ENCODE results near the gene ATP2B2. TPM values are rescaled to one million over a fixed set of nuclear protein-coding genes. Genes with fewer than 3 reads are reported as not detected.

ATP2B2 gene
- total RNA-seq, 2 experiments from 2014 or later, result not detected

- ATAC-seq, result no peak
- H3K27me3 Mint-ChIP-seq (ENCODE audit: low read depth), result peaks cover 12% of the 10 kb centered on the region
- ChIA-PET CTCF (no interaction called here), POLR2A (no interaction called here)
- no peaks in the 10 kb centered on the region for H3K9me3 Mint-ChIP-seq (ENCODE audit: insufficient read depth)
- no peak overlapping the region for H3K27ac Mint-ChIP-seq
- H3K36me3 Mint-ChIP-seq (ENCODE audit: low read depth), result no peaks in the 10 kb centered on the region
- H3K4me1 Mint-ChIP-seq (ENCODE audit: low read depth), result no peaks in the 10 kb centered on the region
- no peak for DNase-seq
- no peak overlapping the region for H3K4me3 Mint-ChIP-seq
These were observed 48.4 kb downstream of the ATP2B2 start for GRCh38 chr3:10456981-10457380.

- Mint-ChIP-seq H3K4me3 (no peak overlapping the region), H3K27ac (no peak overlapping the region), H3K4me1 (ENCODE audit: low read depth) (no peaks in the 10 kb centered on the region), H3K9me3 (ENCODE audit: insufficient read depth) (no peaks in the 10 kb centered on the region), H3K27me3 (ENCODE audit: low read depth) (peaks cover 12% of the 10 kb centered on the region), H3K36me3 (ENCODE audit: low read depth) (no peaks in the 10 kb centered on the region)
- CTCF ChIA-PET, result no interaction called here
- DNase-seq, result no peak
- ATAC-seq, result no peak
- POLR2A ChIA-PET, result no interaction called here
These were observed 49.9 kb downstream of the ATP2B2 start for GRCh38 chr3:10455545-10455914.

GRCh38 chr3:10454907-10455544 is 50.4 kb downstream of the ATP2B2 start:
- H3K4me1 Mint-ChIP-seq (ENCODE audit: low read depth), result no peaks in the 10 kb centered on the region
- ChIA-PET POLR2A (no interaction called here), CTCF (no interaction called here)
- peaks cover 12% of the 10 kb centered on the region for H3K27me3 Mint-ChIP-seq (ENCODE audit: low read depth)
- H3K4me3 Mint-ChIP-seq, result no peak overlapping the region
- no peak overlapping the region for H3K27ac Mint-ChIP-seq
- no peaks in the 10 kb centered on the region for H3K9me3 Mint-ChIP-seq (ENCODE audit: insufficient read depth)
- H3K36me3 Mint-ChIP-seq (ENCODE audit: low read depth), result no peaks in the 10 kb centered on the region
- no peak for DNase-seq
- ATAC-seq, result no peak

GRCh38 chr3:10453431-10454163 is 51.8 kb downstream of the ATP2B2 start:
- H3K9me3 Mint-ChIP-seq (ENCODE audit: insufficient read depth), result no peaks in the 10 kb centered on the region
- H3K36me3 Mint-ChIP-seq (ENCODE audit: low read depth), result no peaks in the 10 kb centered on the region
- no peaks in the 10 kb centered on the region for H3K4me1 Mint-ChIP-seq (ENCODE audit: low read depth)
- no peak for DNase-seq
- H3K4me3 Mint-ChIP-seq, result no peak overlapping the region
- peaks cover 12% of the 10 kb centered on the region for H3K27me3 Mint-ChIP-seq (ENCODE audit: low read depth)
- POLR2A ChIA-PET, result no interaction called here
- ATAC-seq, result no peak
- CTCF ChIA-PET, result no interaction called here
- H3K27ac Mint-ChIP-seq, result no peak overlapping the region

GRCh38 chr3:10450494-10451440 is 54.6 kb downstream of the ATP2B2 start:
- no peaks in the 10 kb centered on the region for H3K36me3 Mint-ChIP-seq (ENCODE audit: low read depth)

GRCh38 chr3:10449436-10449835 is 56.0 kb downstream of the ATP2B2 start:
- Mint-ChIP-seq H3K4me3 (no peak overlapping the region), H3K9me3 (ENCODE audit: insufficient read depth) (no peaks in the 10 kb centered on the region), H3K36me3 (ENCODE audit: low read depth) (no peaks in the 10 kb centered on the region), H3K4me1 (ENCODE audit: low read depth) (no peaks in the 10 kb centered on the region), H3K27ac (no peak overlapping the region), H3K27me3 (ENCODE audit: low read depth) (peaks cover 10% of the 10 kb centered on the region)
- POLR2A ChIA-PET, result no interaction called here
- DNase-seq, result no peak
- CTCF ChIA-PET, result no interaction called here
- no peak for ATAC-seq

More at GRCh38 chr3:10450494-10451440, 54.6 kb downstream of the ATP2B2 start:
- DNase-seq, result no peak
- H3K27me3 Mint-ChIP-seq (ENCODE audit: low read depth), result peaks cover 13% of the 10 kb centered on the region
- no peak overlapping the region for H3K27ac Mint-ChIP-seq
- ChIA-PET CTCF (no interaction called here), POLR2A (no interaction called here)
- ATAC-seq, result no peak
- H3K9me3 Mint-ChIP-seq (ENCODE audit: insufficient read depth), result no peaks in the 10 kb centered on the region
- no peaks in the 10 kb centered on the region for H3K4me1 Mint-ChIP-seq (ENCODE audit: low read depth)
- H3K4me3 Mint-ChIP-seq, result no peak overlapping the region

GRCh38 chr3:10448544-10448943 is 56.8 kb downstream of the ATP2B2 start:
- ATAC-seq, result no peak
- Mint-ChIP-seq H3K4me3 (no peak overlapping the region), H3K9me3 (ENCODE audit: insufficient read depth) (no peaks in the 10 kb centered on the region), H3K27ac (no peak overlapping the region), H3K4me1 (ENCODE audit: low read depth) (no peaks in the 10 kb centered on the region), H3K27me3 (ENCODE audit: low read depth) (peaks cover 8% of the 10 kb centered on the region), H3K36me3 (ENCODE audit: low read depth) (no peaks in the 10 kb centered on the region)
- DNase-seq, result no peak
- CTCF ChIA-PET, result no interaction called here
- POLR2A ChIA-PET, result no interaction called here

GRCh38 chr3:10447527-10448260 is 57.7 kb downstream of the ATP2B2 start:
- no peak overlapping the region for H3K4me3 Mint-ChIP-seq
- DNase-seq (no peak), ATAC-seq (no peak)
- no peaks in the 10 kb centered on the region for H3K9me3 Mint-ChIP-seq (ENCODE audit: insufficient read depth)
- CTCF ChIA-PET, result interaction anchor here (1.1 kb wide), 1 partner anchor 11 kb away, joined by 3 read pairs; no protein-coding TSS in a partner anchor
- POLR2A ChIA-PET, result no interaction called here
- H3K27me3 Mint-ChIP-seq (ENCODE audit: low read depth), result peaks cover 8% of the 10 kb centered on the region
- H3K27ac Mint-ChIP-seq, result no peak overlapping the region
- H3K4me1 Mint-ChIP-seq (ENCODE audit: low read depth), result no peaks in the 10 kb centered on the region
- no peaks in the 10 kb centered on the region for H3K36me3 Mint-ChIP-seq (ENCODE audit: low read depth)

- Mint-ChIP-seq H3K36me3 (ENCODE audit: low read depth) (no peaks in the 10 kb centered on the region), H3K9me3 (ENCODE audit: insufficient read depth) (no peaks in the 10 kb centered on the region), H3K27ac (no peak overlapping the region), H3K4me3 (no peak overlapping the region), H3K27me3 (ENCODE audit: low read depth) (peaks cover 4% of the 10 kb centered on the region), H3K4me1 (ENCODE audit: low read depth) (no peaks in the 10 kb centered on the region)
- ChIA-PET CTCF (interaction anchor here (1.1 kb wide), 1 partner anchor 10 kb away, joined by 3 read pairs; no protein-coding TSS in a partner anchor), POLR2A (no interaction called here)
- ATAC-seq, result no peak
- no peak for DNase-seq
These were observed 58.3 kb downstream of the ATP2B2 start for GRCh38 chr3:10447110-10447509.

- ATAC-seq (no peak), DNase-seq (no peak)
- Mint-ChIP-seq H3K9me3 (ENCODE audit: insufficient read depth) (no peaks in the 10 kb centered on the region), H3K36me3 (ENCODE audit: low read depth) (no peaks in the 10 kb centered on the region), H3K4me3 (no peak overlapping the region), H3K27me3 (ENCODE audit: low read depth) (peaks cover 4% of the 10 kb centered on the region), H3K27ac (no peak overlapping the region), H3K4me1 (ENCODE audit: low read depth) (peaks cover 2% of the 10 kb centered on the region)
- CTCF ChIA-PET, result no interaction called here
- POLR2A ChIA-PET, result no interaction called here
These were observed 59.7 kb downstream of the ATP2B2 start for GRCh38 chr3:10445561-10446175.

GRCh38 chr3:10444511-10444910 is 60.9 kb downstream of the ATP2B2 start:
- ATAC-seq (peak; percentile 14), DNase-seq (no peak)
- H3K27ac Mint-ChIP-seq, result no peak overlapping the region
- ChIA-PET CTCF (no interaction called here), POLR2A (no interaction called here)
- no peaks in the 10 kb centered on the region for H3K9me3 Mint-ChIP-seq (ENCODE audit: insufficient read depth)
- H3K4me1 Mint-ChIP-seq (ENCODE audit: low read depth), result peaks cover 2% of the 10 kb centered on the region
- peaks cover 4% of the 10 kb centered on the region for H3K27me3 Mint-ChIP-seq (ENCODE audit: low read depth)
- no peak overlapping the region for H3K4me3 Mint-ChIP-seq
- no peaks in the 10 kb centered on the region for H3K36me3 Mint-ChIP-seq (ENCODE audit: low read depth)

Measured in activated CD8-positive, alpha-beta T cell treated with anti-CD3 and anti-CD28 coated beads, Interleukin-2, amount 10 ng/mL, durations not matched to agents 7 days and 5 days (primary cell).